SH-SY5Y (cell line): ENCODE measurements around the gene MFSD2A.
A peak's percentile ranks its signal among the peaks of the same experiment; 100 is the strongest.

Experiments used
- GATA2 ChIP-seq: IDR thresholded peaks from 2 replicates; pipeline ENCODE4 v1.6.1; 2011; ENCODE audit warnings: mild to moderate bottlenecking, low read depth, low read length
- GATA3 ChIP-seq: IDR thresholded peaks from 2 replicates; pipeline ENCODE4 v1.6.1; 2011; ENCODE audit warnings: low read depth, mild to moderate bottlenecking, low read length, moderate library complexity

MFSD2A gene

DNA sequence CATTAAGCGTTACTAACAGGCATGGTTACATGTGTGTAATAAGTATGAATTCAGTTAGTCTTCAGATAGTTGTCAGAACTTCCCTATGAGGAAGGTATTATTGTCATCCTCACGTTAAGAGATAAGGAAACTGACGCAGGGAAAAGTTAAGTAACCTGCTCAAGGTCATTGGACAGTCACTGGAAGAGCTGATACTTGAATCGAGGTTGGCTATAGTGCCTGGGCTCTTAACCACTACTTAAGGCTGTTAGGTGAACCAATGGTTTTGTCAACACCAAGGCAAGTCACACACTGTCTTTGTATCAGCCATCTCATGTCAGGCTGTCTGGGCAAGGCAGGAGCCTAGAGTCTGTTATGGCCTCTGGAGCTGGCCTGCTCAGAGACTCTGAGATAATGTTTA is 16.2 kb downstream of the MFSD2A start:
- TF ChIP-seq GATA3 (no peak), GATA2 (no peak)

DNA sequence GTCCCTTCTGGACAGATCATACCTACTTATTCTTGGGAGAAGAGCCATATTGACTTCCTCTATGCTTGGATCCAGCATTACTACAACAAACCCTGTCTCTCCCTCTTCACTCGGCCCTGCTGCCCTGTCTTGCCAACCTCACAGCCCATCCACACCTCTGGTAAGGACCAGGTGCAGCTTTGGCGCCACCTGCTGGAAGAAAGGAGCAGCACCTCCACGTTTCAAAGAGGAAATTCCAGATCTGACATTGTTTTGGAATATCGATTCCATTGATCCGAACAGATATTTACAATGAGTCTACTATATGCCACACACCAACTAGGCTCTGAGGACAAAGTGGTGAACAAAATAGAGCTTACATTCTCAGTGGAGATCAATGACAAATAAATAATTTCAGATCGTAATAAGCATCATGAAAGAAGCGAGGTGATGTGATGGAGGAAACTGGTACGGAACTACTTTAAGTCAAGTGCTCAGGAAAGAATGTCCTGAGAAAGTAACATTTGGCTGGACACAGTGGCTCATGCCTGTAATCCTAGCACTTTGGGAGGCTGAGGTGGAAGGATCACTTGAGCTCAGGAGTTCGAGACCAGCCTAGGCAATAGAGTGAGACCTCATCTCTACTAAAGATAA is 18.7 kb downstream of the MFSD2A start:
- TF ChIP-seq GATA2 (no peak), GATA3 (no peak)

DNA sequence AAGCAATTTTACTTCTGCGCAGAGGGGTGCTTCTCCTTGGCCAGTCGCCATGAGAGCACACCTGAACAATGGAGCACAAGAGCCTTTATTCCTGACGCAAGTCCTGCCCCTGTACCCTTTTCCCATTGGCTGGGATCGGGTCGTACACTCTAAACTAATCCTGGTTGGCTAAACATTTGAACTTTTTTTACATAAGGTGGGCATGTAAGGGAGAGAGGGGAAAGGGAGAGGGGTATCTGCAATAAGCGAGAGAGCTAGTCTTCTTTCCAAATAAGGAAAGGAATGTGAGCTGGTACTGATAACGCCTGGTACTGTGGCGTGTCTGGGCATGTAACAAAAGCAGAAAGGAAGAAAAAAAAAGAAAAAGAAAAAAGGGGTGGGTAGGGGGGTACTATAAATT is 21.8 kb downstream of the MFSD2A start:
- TF ChIP-seq GATA2 = no peak
- no peak for TF ChIP-seq GATA3

DNA sequence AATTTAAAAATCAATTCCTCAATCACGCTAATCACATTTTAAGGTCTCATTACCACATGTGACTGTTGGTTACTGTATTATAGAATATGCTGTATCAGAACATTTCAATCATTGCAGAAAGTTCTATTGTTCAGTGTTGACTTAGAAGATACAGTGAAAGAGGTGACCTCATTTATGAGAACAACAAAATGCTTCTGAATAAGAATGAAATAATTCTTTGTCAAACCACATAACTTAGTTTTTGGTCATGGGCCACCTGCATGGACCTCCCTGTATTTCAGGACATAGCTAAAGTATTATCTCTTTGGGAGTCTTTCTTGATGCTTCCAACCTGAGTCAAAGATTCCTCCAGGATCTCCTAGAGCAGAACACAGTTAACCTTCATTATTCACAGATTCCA is 22.3 kb downstream of the MFSD2A start:
- TF ChIP-seq GATA2 (no peak), GATA3 (no peak)

- TF ChIP-seq GATA3 = no peak
- TF ChIP-seq GATA2 = no peak
Measured at GRCh38 chr1:39979654-39980053, 24.7 kb downstream of the MFSD2A start.

DNA sequence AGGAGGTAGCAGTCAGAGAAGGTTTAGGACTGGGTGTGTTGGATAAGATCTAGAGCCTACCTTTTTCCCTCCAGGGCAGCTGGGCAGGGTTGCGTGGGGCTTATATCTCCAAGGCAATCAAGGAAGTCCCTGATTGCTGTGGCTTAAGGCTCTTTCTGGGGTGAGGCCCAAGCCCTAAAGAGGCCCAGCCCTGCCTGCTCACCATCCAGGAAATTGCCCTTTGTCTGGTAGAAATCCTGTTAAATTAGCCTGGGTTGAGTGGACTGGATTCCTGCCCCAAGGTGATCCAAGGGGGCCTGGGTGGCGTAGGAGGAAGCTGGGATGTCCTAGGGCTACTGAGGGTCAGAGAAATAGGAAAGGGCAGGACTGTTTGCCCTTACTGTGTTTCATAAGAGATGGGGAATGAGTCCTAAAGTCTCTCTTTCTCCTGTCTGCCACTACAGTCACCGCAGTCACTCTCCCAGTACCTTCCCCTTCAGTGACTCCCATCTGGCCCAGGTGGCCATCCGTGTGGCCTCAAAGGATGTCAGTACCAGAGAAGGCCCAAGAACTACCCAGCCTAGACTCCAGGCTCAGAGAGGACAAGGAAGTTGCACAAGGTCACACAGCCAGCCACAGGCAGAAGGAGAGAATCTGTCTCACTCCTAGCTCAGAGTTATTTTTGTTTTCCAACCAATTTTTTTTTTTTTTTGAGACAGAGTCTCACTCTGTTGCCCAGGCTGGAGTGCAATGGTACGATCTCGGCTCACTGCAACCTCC is 25.8 kb downstream of the MFSD2A start:
- TF ChIP-seq GATA3 = no peak
- peak; percentile 7; the same call in 1 of the 2 replicates for TF ChIP-seq GATA2

DNA sequence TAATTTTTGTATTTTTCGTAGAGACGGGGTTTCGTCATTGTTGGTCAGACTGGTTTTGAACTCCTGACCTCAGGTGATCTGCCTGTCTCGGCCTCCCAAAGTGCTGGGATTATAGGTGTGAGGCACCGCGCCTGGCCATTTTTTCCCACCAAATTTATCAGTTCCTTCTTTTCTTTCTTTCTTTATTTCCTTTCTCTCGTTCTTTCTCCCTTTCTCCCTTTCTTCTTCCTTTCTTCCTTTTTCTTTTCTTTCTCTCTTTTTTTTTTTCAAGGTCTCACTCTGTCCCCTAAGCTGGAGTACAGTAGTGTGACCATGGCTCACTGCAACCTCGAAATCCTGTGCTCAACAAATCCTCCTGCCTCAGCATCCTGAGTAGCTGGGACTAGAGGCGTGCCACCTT is 26.4 kb downstream of the MFSD2A start:
- TF ChIP-seq GATA2 = no peak
- TF ChIP-seq GATA3 = no peak

- TF ChIP-seq GATA3 (no peak), GATA2 (no peak)
Measured at GRCh38 chr1:39981945-39982344, 27.0 kb downstream of the MFSD2A start.

- TF ChIP-seq GATA3 (no peak), GATA2 (no peak)
Measured at GRCh38 chr1:39984951-39985350, 30.0 kb downstream of the MFSD2A start.

DNA sequence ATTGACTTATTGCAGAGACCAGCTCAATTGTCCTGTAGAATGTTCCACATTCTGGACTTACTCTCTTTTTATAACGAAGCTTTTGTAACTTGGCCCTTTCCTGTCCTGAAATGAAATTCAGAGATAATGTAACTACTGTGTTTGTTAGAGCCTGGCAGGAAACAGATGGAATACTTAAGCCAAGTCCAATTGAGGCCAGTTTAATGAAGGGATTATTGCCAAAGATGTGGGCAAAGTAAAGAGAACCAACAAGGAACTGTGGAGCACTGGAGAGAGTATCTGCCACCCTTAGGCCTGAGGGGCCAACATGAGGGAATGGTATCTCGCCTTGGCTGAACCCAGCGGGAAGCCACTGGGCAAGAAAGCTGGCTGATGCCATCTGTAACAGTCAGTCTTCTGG is 32.9 kb downstream of the MFSD2A start:
- TF ChIP-seq GATA3 = no peak
- TF ChIP-seq GATA2 = no peak

GRCh38 chr1:39988618-39989343 is 33.8 kb downstream of the MFSD2A start:
- TF ChIP-seq GATA3 (no peak), GATA2 (no peak)

DNA sequence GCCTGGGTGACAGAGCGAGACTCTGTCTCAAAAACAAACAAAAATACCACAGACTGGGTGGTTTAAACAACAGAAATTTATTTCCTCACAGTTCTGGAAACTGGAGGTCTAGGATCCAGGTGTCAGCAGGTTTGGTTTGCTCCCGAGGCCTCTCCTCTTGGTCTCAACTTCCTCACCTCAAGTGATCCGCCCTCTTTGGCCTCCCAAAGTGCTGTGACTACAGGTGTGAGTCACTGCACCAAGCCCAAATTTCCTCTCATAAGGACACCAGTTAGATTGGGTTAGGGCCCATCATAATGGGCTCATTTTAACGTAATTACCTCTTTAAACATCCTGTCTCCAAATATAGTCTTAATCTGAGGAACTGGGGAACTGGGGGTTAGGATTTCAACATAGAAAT is 35.5 kb downstream of the MFSD2A start:
- TF ChIP-seq GATA2 (no peak), GATA3 (no peak)

DNA sequence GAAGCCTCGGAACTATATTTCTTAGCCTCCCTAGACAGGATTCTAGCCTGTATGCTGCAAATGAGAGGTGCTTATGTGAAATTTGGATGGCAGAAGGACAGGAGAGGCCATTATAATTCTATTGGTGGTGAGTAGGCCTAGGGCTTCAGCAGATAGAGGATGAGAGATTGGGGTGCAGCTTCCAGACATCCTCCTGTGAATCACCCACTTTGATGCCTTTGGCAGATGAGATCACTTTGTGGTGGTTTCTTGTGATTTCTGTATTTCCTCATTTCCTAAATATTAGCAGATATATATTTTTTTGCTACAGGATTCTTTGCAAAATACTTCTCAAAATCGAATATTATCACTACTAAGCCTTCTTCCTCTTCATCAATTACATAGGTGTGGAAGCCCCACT is 37.3 kb downstream of the MFSD2A start:
- TF ChIP-seq GATA3 (no peak), GATA2 (no peak)

- TF ChIP-seq GATA3 (no peak), GATA2 (no peak)
Measured at GRCh38 chr1:39992888-39993287, 37.9 kb downstream of the MFSD2A start.

- TF ChIP-seq GATA2 (no peak), GATA3 (no peak)
Measured at GRCh38 chr1:39995973-39996393, 41.0 kb downstream of the MFSD2A start.
